ENCODE results near the gene GPNMB.

The GPNMB gene

DNA sequence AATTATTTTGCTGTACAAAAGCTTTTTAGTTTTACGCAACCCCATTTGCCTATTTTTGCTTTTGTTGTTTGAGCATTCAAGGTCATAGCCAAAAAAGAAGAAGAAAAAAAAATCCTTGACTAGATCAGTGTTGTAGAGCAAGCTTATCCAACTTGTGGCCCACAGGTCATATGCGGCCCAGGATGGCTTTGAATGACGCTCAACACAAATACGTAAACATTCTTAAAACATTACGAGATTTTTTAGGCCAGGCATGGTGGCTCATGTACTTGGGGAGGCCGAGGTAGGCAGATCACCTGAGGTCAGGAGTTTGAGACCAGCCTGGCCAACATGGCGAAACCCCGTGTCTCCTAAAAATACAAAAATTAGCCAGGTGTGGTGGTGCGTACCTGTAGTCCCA is 44.4 kb downstream of the GPNMB start:
- H3K4me3 ChIP-seq (ENCODE audit: low read length) = no peak overlapping the region
- H3K4me1 ChIP-seq (ENCODE audit: insufficient read depth, low read length) = no peaks in the 10 kb centered on the region
- H3K27ac ChIP-seq (ENCODE audit: low read depth, low read length) = no peak overlapping the region
- H3K9ac ChIP-seq (ENCODE audit: low read depth, low read length) = no peak overlapping the region
- H3K36me3 ChIP-seq (ENCODE audit: insufficient read depth, low read length) = no peaks in the 10 kb centered on the region
- H3K9me3 ChIP-seq (ENCODE audit: insufficient read depth, low read depth, low read length) = no peaks in the 10 kb centered on the region
- H3K27me3 ChIP-seq (ENCODE audit: insufficient read depth, low read length) = no peaks in the 10 kb centered on the region
- 95% methylated on average over 9 of the region's 9 CpGs for WGBS

- Histone ChIP-seq H3K4me3 (ENCODE audit: low read length) (no peak overlapping the region), H3K9me3 (ENCODE audit: insufficient read depth, low read depth, low read length) (no peaks in the 10 kb centered on the region), H3K36me3 (ENCODE audit: insufficient read depth, low read length) (no peaks in the 10 kb centered on the region), H3K9ac (ENCODE audit: low read depth, low read length) (no peak overlapping the region), H3K27ac (ENCODE audit: low read depth, low read length) (no peak overlapping the region), H3K27me3 (ENCODE audit: insufficient read depth, low read length) (no peaks in the 10 kb centered on the region), H3K4me1 (ENCODE audit: insufficient read depth, low read length) (no peaks in the 10 kb centered on the region)
- 84% methylated on average over 3 of the region's 3 CpGs for WGBS
These were observed 45.5 kb downstream of the GPNMB start for GRCh38 chr7:23291957-23292560.

DNA sequence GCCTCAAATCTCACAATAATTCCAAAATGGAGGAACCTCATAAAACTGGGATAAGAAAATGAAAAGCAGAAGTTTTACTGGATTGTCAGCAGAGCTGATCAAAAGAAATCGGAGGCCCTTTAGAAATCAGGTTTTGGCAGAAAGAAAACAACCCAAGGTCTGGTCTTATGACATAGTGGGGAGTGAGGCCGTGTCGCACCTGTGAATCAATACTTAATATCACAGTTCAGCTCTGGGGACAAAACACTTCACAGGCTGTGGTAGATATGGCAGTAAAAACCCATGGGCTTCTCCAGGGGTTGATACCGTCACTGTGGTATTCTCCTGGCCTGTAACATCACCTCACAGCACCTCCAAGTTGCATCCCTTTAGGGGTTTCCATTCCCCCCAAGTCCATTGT is 46.0 kb downstream of the GPNMB start:
- Histone ChIP-seq H3K4me1 (ENCODE audit: insufficient read depth, low read length) (no peaks in the 10 kb centered on the region), H3K36me3 (ENCODE audit: insufficient read depth, low read length) (no peaks in the 10 kb centered on the region), H3K27ac (ENCODE audit: low read depth, low read length) (no peak overlapping the region), H3K27me3 (ENCODE audit: insufficient read depth, low read length) (no peaks in the 10 kb centered on the region), H3K9ac (ENCODE audit: low read depth, low read length) (no peak overlapping the region), H3K9me3 (ENCODE audit: insufficient read depth, low read depth, low read length) (no peaks in the 10 kb centered on the region), H3K4me3 (ENCODE audit: low read length) (no peak overlapping the region)
- WGBS = 96% methylated on average over 4 of the region's 4 CpGs

DNA sequence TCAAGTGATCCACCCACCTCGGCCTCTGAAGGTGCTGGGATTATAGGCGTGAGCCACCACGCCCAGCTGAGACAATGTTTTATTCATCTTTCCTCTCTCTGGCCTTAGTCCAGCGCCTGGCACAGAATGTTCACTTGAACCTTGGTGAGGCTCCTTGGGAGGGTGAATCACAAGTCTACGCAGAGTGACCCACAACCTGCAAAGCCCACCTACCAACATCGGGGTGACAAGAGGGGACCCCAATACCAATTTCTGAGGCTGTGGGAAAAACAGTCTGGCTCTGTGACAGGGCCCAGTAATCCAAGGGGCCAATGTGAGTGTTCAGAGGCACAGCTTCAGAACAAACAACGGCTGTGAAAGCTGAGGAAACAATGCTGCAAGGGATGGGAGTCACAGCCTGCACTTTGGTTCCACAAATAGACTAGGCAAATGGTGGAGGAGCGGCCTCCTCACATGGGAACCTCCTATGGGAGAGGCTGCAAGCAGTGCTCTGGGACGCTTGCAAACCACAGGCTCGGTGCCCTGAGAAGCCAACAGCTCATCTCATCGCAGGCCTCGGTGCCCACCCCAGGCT is 47.0 kb downstream of the GPNMB start:
- Histone ChIP-seq H3K4me3 (ENCODE audit: low read length) (no peak overlapping the region), H3K9me3 (ENCODE audit: insufficient read depth, low read depth, low read length) (no peaks in the 10 kb centered on the region), H3K4me1 (ENCODE audit: insufficient read depth, low read length) (no peaks in the 10 kb centered on the region), H3K9ac (ENCODE audit: low read depth, low read length) (no peak overlapping the region), H3K27me3 (ENCODE audit: insufficient read depth, low read length) (no peaks in the 10 kb centered on the region), H3K27ac (ENCODE audit: low read depth, low read length) (no peak overlapping the region), H3K36me3 (ENCODE audit: insufficient read depth, low read length) (no peaks in the 10 kb centered on the region)
- 94% methylated on average over 12 of the region's 12 CpGs for WGBS

DNA sequence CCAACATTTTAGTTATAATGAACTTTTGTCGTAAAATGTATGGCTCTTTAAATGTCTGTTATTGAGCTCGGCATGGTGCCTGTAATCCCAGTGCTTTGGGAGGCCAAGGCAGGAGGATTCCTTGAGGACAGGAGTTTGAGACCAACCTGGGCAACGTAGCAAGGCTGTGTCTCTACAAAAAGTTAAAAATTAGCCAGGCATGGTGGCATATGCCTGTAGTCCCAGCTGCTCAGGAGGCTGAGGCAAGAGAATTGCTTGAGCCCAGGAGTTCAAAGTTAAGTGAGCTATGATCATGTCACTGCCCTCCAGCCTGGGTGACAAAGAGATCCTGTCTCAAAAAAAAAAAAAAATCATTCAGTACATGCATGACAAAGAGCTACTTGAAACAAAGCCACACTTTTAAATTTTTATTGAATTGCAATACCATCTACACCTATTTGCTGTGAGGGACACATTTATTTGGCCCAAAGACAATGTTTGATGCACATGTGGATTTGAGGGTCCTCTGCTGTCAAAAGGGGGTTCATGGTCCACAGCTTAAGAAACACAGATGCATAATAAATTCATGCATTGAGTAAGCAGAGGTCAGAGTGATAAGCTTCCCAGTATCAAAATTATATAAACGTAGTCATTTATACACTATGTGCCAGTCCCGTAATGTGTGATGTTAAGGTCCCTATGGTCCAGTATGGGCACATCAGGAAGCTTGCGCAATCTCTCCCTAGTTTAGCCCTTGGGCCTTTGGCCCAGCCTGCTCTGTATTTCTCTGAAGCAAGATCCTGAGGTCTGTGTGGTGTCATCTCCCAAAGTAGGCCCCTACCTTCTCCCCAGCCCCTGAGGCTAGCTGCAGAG is 48.2 kb downstream of the GPNMB start:
- Histone ChIP-seq H3K4me3 (ENCODE audit: low read length) (no peak overlapping the region), H3K9me3 (ENCODE audit: insufficient read depth, low read depth, low read length) (no peaks in the 10 kb centered on the region), H3K36me3 (ENCODE audit: insufficient read depth, low read length) (no peaks in the 10 kb centered on the region), H3K4me1 (ENCODE audit: insufficient read depth, low read length) (no peaks in the 10 kb centered on the region), H3K27me3 (ENCODE audit: insufficient read depth, low read length) (no peaks in the 10 kb centered on the region), H3K27ac (ENCODE audit: low read depth, low read length) (no peak overlapping the region), H3K9ac (ENCODE audit: low read depth, low read length) (no peak overlapping the region)
- WGBS = 92% methylated on average over 6 of the region's 6 CpGs

GRCh38 chr7:23295401-23295697 is 48.8 kb downstream of the GPNMB start:
- Histone ChIP-seq H3K27me3 (ENCODE audit: insufficient read depth, low read length) (no peaks in the 10 kb centered on the region), H3K27ac (ENCODE audit: low read depth, low read length) (no peak overlapping the region), H3K4me1 (ENCODE audit: insufficient read depth, low read length) (peaks cover 3% of the 10 kb centered on the region; the same call in 1 of the 2 replicates), H3K9ac (ENCODE audit: low read depth, low read length) (no peak overlapping the region), H3K4me3 (ENCODE audit: low read length) (no peak overlapping the region), H3K36me3 (ENCODE audit: insufficient read depth, low read length) (no peaks in the 10 kb centered on the region), H3K9me3 (ENCODE audit: insufficient read depth, low read depth, low read length) (no peaks in the 10 kb centered on the region)

DNA sequence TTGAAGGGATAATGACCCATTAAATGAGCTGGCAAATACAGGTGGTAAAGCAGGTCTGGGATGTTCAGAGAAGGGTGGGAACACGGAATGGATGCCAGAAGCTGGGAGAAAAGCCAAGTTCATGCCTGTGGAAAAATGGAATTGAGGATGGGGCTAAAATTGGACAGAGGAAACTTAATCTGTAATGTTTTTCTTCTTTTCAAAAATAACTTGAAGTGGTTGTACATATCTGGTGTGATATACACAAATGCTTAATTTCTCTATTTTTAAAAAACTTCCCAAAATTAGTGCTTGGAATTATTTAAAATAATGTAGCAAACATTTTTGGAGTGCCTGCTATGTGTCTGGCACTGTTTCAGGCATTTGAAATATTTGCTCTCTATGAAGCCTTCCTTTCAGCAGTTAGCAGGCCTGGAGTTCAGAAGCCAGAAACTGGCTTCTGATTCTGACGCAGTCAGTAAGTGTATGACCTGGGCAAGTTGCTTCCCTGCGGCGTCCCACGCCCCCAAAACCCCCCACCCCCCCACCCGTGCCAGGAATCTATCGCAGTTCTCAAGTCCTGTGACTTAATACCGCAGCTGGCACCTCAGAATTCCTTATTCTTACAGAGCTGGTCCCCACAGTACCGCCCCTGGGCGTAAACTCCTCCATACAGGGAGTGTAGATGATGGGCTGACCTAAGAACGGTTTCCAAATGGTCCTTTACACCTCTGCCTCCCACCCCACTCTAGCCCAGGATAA is 51.7 kb downstream of the GPNMB start:
- Histone ChIP-seq H3K27me3 (ENCODE audit: insufficient read depth, low read length) (no peaks in the 10 kb centered on the region), H3K36me3 (ENCODE audit: insufficient read depth, low read length) (peaks cover 20% of the 10 kb centered on the region), H3K9ac (ENCODE audit: low read depth, low read length) (no peak overlapping the region), H3K4me3 (ENCODE audit: low read length) (peak overlapping the region; percentile 89), H3K4me1 (ENCODE audit: insufficient read depth, low read length) (peaks cover 8% of the 10 kb centered on the region; the same call in 1 of the 2 replicates), H3K9me3 (ENCODE audit: insufficient read depth, low read depth, low read length) (no peaks in the 10 kb centered on the region), H3K27ac (ENCODE audit: low read depth, low read length) (no peak overlapping the region)
- WGBS = 95% methylated on average over 8 of the region's 11 CpGs

DNA sequence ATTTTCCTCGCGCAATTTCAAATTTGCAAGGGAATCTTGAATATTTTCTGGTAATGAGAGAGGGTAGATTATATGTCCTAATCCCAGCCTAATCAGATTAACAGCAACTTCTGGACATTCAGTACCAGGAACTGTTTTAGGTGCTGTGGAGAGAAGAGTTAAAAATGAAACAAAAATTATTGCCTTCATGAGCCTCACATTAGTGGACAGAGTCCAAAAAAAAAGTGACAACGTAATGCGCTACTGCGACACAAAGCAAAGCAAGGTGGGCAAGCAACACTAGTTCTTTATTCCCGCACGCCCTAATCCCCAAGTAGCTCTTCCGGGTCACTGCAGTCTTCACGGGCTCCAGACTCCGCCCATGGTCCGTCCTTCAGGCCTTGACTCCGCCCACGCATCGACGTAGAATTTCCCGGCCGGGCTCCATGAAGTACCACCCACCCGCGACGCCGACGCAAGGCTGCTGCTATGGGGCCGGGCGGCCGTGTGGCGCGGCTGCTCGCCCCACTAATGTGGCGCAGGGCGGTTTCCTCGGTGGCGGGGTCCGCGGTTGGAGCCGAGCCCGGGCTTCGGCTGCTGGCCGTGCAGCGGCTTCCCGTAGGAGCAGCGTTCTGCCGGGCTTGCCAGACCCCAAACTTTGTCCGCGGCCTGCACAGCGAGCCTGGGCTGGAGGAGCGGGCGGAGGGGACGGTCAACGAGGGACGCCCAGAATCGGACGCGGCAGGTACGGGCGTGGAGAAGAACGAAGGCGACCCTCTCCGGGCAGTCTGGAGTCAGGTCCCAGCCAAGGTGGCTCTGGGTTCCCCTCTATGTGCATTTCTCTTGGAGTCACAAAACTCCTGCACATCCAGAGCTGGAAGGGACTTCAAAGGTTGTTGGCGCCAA is 52.6 kb downstream of the GPNMB start, which contains the start of gene MALSU1:
MALSU1 (plus strand) TSS at position 455 of the 885 bp plus-strand sequence; CDS start at position 469, 14 bp downstream.
- H3K27ac ChIP-seq (ENCODE audit: low read depth, low read length) = peak within 1 kb of the TSS; percentile 63
- H3K9me3 ChIP-seq (ENCODE audit: insufficient read depth, low read depth, low read length) = no peaks in the 10 kb centered on the region
- H3K9ac ChIP-seq (ENCODE audit: low read depth, low read length) = peak within 1 kb of the TSS; percentile 78
- peaks cover 8% of the 10 kb centered on the region; the same call in 1 of the 2 replicates for H3K4me1 ChIP-seq (ENCODE audit: insufficient read depth, low read length)
- no peaks in the 10 kb centered on the region for H3K27me3 ChIP-seq (ENCODE audit: insufficient read depth, low read length)
- peaks cover 22% of the 10 kb centered on the region for H3K36me3 ChIP-seq (ENCODE audit: insufficient read depth, low read length)
- under 1% methylated on average over 57 of the region's 59 CpGs for WGBS
- H3K4me3 ChIP-seq (ENCODE audit: low read length) = peak within 1 kb of the TSS; percentile 89

GRCh38 chr7:23299770-23300300 is 53.3 kb downstream of the GPNMB start:
- Histone ChIP-seq H3K4me1 (ENCODE audit: insufficient read depth, low read length) (peaks cover 8% of the 10 kb centered on the region; the same call in 1 of the 2 replicates), H3K4me3 (ENCODE audit: low read length) (peak overlapping the region; percentile 89), H3K9ac (ENCODE audit: low read depth, low read length) (peak overlapping the region; percentile 78), H3K27me3 (ENCODE audit: insufficient read depth, low read length) (no peaks in the 10 kb centered on the region), H3K27ac (ENCODE audit: low read depth, low read length) (peak overlapping the region; percentile 63), H3K9me3 (ENCODE audit: insufficient read depth, low read depth, low read length) (no peaks in the 10 kb centered on the region), H3K36me3 (ENCODE audit: insufficient read depth, low read length) (peaks cover 27% of the 10 kb centered on the region)
- 35% methylated on average over 8 of the region's 12 CpGs for WGBS

GRCh38 chr7:23306936-23307521 is 60.5 kb downstream of the GPNMB start:
- no peaks in the 10 kb centered on the region for H3K27me3 ChIP-seq (ENCODE audit: insufficient read depth, low read length)
- no peaks in the 10 kb centered on the region for H3K4me1 ChIP-seq (ENCODE audit: insufficient read depth, low read length)
- peaks cover 87% of the 10 kb centered on the region for H3K36me3 ChIP-seq (ENCODE audit: insufficient read depth, low read length)
- no peak overlapping the region for H3K9ac ChIP-seq (ENCODE audit: low read depth, low read length)
- no peak overlapping the region for H3K27ac ChIP-seq (ENCODE audit: low read depth, low read length)
- WGBS = 96% methylated on average over 1 of the region's 2 CpGs
- H3K4me3 ChIP-seq (ENCODE audit: low read length) = no peak overlapping the region
- no peaks in the 10 kb centered on the region for H3K9me3 ChIP-seq (ENCODE audit: insufficient read depth, low read depth, low read length)

Data from HUES64 (cell line).